ENCODE results near the gene LCE3D.

DNA sequence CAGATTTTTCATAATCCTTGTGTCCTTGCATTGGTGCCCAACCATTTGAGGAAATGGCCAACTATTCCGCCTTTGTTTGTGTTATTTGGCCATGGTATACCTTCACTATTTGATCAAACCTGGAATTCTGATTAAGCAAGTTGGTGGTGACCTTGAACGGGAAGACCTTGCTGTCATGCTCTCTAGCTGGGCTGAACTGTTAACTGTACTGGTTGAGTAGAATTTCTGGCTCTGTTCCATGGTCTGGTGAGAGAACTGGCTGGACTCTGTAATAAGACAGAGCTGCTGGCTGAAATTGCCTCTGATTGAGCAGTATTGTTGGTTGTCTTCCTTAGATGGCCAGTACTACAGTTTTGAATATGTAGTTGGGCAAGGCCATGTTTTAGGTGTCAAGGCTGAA lies 16.7 kb upstream of the LCE3D start:
- TF ChIP-seq CTCF (IDR thresholded peaks at IDR 0.05) (no peak), EP300 (IDR thresholded peaks at IDR 0.05) (no peak)
